H9 (cell line): Measurements from ENCODE around the gene HSD17B2. TPM values are rescaled to one million over a fixed set of nuclear protein-coding genes. Genes with fewer than 3 reads are reported as not detected.

ENCODE experiments used
- DNase-seq: peaks from one replicate; pipeline ENCODE4 v3.0.0-alpha.2; 2017
- H2AFZ ChIP-seq: one replicate; pipeline ENCODE4 v1.6.1; 2013; ENCODE audit warnings: mild to moderate bottlenecking, low read length, control low read depth, moderate library complexity
- H2AK5ac ChIP-seq: 2 replicates; pipeline ENCODE4 v1.6.1; 2013; ENCODE audit warnings: low read length, control low read depth, mixed read lengths; ENCODE audit not compliant: insufficient read length
- H2BK120ac ChIP-seq: one replicate; pipeline ENCODE4 v1.6.1; 2013; ENCODE audit warnings: low read depth, mild to moderate bottlenecking, low read length, control low read depth, inconsistent platforms; ENCODE audit not compliant: poor library complexity, severe bottlenecking
- H2BK12ac ChIP-seq: 2 replicates; pipeline ENCODE4 v1.6.1; 2013; ENCODE audit warnings: low read length, control low read depth, mixed read lengths, low read depth; ENCODE audit not compliant: insufficient read length
- H2BK15ac ChIP-seq: 2 replicates; pipeline ENCODE4 v1.6.1; 2013; ENCODE audit warnings: low read depth, low read length, control low read depth
- H2BK20ac ChIP-seq: one replicate; pipeline ENCODE4 v1.6.1; 2013; ENCODE audit warnings: low read depth, mild to moderate bottlenecking, low read length, control low read depth, inconsistent platforms; ENCODE audit not compliant: poor library complexity, severe bottlenecking
- H2BK5ac ChIP-seq: 2 replicates; pipeline ENCODE4 v1.6.1; 2013; ENCODE audit warnings: low read length, control low read depth, mixed read lengths; ENCODE audit not compliant: insufficient read length
- H3K14ac ChIP-seq: 2 replicates; pipeline ENCODE4 v1.6.1; 2013; ENCODE audit warnings: low read length, control low read depth; ENCODE audit not compliant: insufficient read depth
- H3K18ac ChIP-seq: 2 replicates; pipeline ENCODE4 v1.6.1; 2013; ENCODE audit warnings: low read depth, mild to moderate bottlenecking, mixed read lengths, low read length, control low read depth; ENCODE audit not compliant: insufficient read length
- H3K23ac ChIP-seq: 2 replicates; pipeline ENCODE4 v1.6.1; 2013; ENCODE audit warnings: low read length, control low read depth, mixed read lengths, low read depth; ENCODE audit not compliant: insufficient read length
- H3K23me2 ChIP-seq: 2 replicates; pipeline ENCODE4 v1.6.1; 2013; ENCODE audit warnings: low read depth, mild to moderate bottlenecking, mixed read lengths, low read length, control low read depth; ENCODE audit not compliant: insufficient read length, poor library complexity, severe bottlenecking
- H3K27ac ChIP-seq: 2 replicates; pipeline ENCODE4 v1.5.1; 2013; ENCODE audit warnings: low read length, control low read depth, mixed read lengths, low read depth; ENCODE audit not compliant: insufficient read length
- H3K27me3 ChIP-seq: 2 replicates; pipeline ENCODE4 v1.6.1; 2013; ENCODE audit warnings: low read length, control low read depth, inconsistent platforms; ENCODE audit not compliant: insufficient read depth
- H3K4ac ChIP-seq: 2 replicates; pipeline ENCODE4 v1.6.1; 2013; ENCODE audit warnings: low read depth, mild to moderate bottlenecking, control low read depth, inconsistent platforms, low read length, moderate library complexity
- H3K4me1 ChIP-seq: 2 replicates; pipeline ENCODE4 v1.6.1; 2013; ENCODE audit warnings: low read length, control low read depth, inconsistent platforms; ENCODE audit not compliant: insufficient read depth
- H3K4me2 ChIP-seq: 2 replicates; pipeline ENCODE4 v1.6.1; 2013; ENCODE audit warnings: low read length, control low read depth, mixed read lengths; ENCODE audit not compliant: insufficient read length, insufficient read depth
- H3K56ac ChIP-seq: 2 replicates; pipeline ENCODE4 v1.6.1; 2013; ENCODE audit warnings: low read depth, mild to moderate bottlenecking, mixed read lengths, low read length, control low read depth; ENCODE audit not compliant: insufficient read length
- H3K79me1 ChIP-seq: 2 replicates; pipeline ENCODE4 v1.6.1; 2013; ENCODE audit warnings: low read depth, mild to moderate bottlenecking, moderate library complexity, low read length, control low read depth, inconsistent platforms; ENCODE audit not compliant: insufficient read depth, poor library complexity, severe bottlenecking
- H3K79me2 ChIP-seq: 2 replicates; pipeline ENCODE4 v1.6.1; 2013; ENCODE audit warnings: low read length, control low read depth, inconsistent platforms; ENCODE audit not compliant: insufficient read depth
- H3K9ac ChIP-seq: 2 replicates; pipeline ENCODE4 v1.6.1; 2013; ENCODE audit warnings: low read length, control low read depth, mixed read lengths; ENCODE audit not compliant: insufficient read length; ENCODE audit errors: extremely low read depth
- H3K9me3 ChIP-seq: one replicate; pipeline ENCODE4 v1.6.1; 2013; ENCODE audit warnings: low read depth, low read length, inconsistent platforms; ENCODE audit not compliant: control insufficient read depth
- H3T11ph ChIP-seq: one replicate; pipeline ENCODE4 v1.6.1; 2013; ENCODE audit warnings: mild to moderate bottlenecking, low read length, control low read depth, inconsistent platforms
- H4K20me1 ChIP-seq: one replicate; pipeline ENCODE4 v1.6.1; 2013; ENCODE audit not compliant: control insufficient read depth, insufficient read length, insufficient read depth
- H4K5ac ChIP-seq: 2 replicates; pipeline ENCODE4 v1.6.1; 2013; ENCODE audit warnings: low read depth, mild to moderate bottlenecking, mixed read lengths, low read length, control low read depth; ENCODE audit not compliant: insufficient read length
- H4K8ac ChIP-seq: replicated peaks from 2 replicates; pipeline ENCODE4 v1.6.1; 2013; ENCODE audit warnings: low read length, control low read depth, mixed read lengths, low read depth; ENCODE audit not compliant: insufficient read length
- H4K91ac ChIP-seq: 2 replicates; pipeline ENCODE4 v1.6.1; 2013; ENCODE audit warnings: low read depth, mild to moderate bottlenecking, moderate library complexity, mixed read lengths, low read length, control low read depth; ENCODE audit not compliant: insufficient read length
- H3K27ac Mint-ChIP-seq, 3 experiments: 2 replicates in 2 of 3; 3 replicates in 1 of 3; pipeline ENCODE4 v1.8.0; 2020 to 2021; ENCODE audit warnings: mixed read lengths in 3 of 3, mild to moderate bottlenecking in 1 of 3, moderate library complexity in 1 of 3
- H3K27me3 Mint-ChIP-seq: 2 replicates; pipeline ENCODE4 v1.8.0; 2021; ENCODE audit warnings: low read depth, mild to moderate bottlenecking, moderate library complexity, mixed read lengths
- H3K36me3 Mint-ChIP-seq, 3 experiments: 2 replicates in 2 of 3; 3 replicates in 1 of 3; pipeline ENCODE4 v1.8.0; 2020 to 2021; ENCODE audit warnings: low read depth in 3 of 3, mixed read lengths in 3 of 3; ENCODE audit not compliant: insufficient read depth in 1 of 3
- H3K4me1 Mint-ChIP-seq, 2 experiments: 2 replicates each; pipeline ENCODE4 v1.8.0; 2020; ENCODE audit warnings: mixed read lengths in 2 of 2
- H3K4me3 Mint-ChIP-seq, 2 experiments: 2 replicates in 1 of 2; 3 replicates in 1 of 2; pipeline ENCODE4 v1.8.0; 2020 to 2021; ENCODE audit warnings: mild to moderate bottlenecking in 2 of 2, mixed read lengths in 2 of 2, moderate library complexity in 1 of 2
- H3K9me3 Mint-ChIP-seq, 2 experiments: 2 replicates in 1 of 2; 3 replicates in 1 of 2; pipeline ENCODE4 v1.8.0; 2020; ENCODE audit warnings: mild to moderate bottlenecking in 2 of 2, mixed read lengths in 2 of 2, moderate library complexity in 1 of 2
- CTCF ChIP-seq: fragments of 200-600 bp; sonication (generic); conservative IDR thresholded peaks from 3 replicates; pipeline ENCODE4 v1.8.0; 2021; ENCODE audit warnings: antibody characterized with exemption, mild to moderate bottlenecking
- WGBS: extraction: QIAGEN DNeasy Blood & Tissue Kit; methylation state at CpG from one replicate; pipeline ENCODE4 v1.1.7; 2013; ENCODE audit warnings: missing lambda C conversion rate, low lambda C conversion rate, mixed read lengths; ENCODE audit not compliant: insufficient read length; ENCODE audit errors: extremely low coverage; 5-methylcytosine and 5-hydroxymethylcytosine counted together
- total RNA-seq: library from RNA; stranded (reverse); gene quantifications from 2 replicates; pipeline ENCODE4 v1.2.1, GENCODE V29; 2021

Gene HSD17B2
- total RNA-seq, 1 experiment from 2014 or later, result not detected

- Histone ChIP-seq H2AFZ (no peak overlapping the region), H3K9ac (no peak overlapping the region), H3K79me2 (no peaks in the 10 kb centered on the region), H3K56ac (no peak overlapping the region), H2BK5ac (no peak overlapping the region), H4K91ac (no peak overlapping the region), H3K14ac (no peak overlapping the region), H3K27ac (no peak overlapping the region), H3K18ac (no peak overlapping the region), H2BK120ac (no peak overlapping the region), H3K23ac (no peak overlapping the region), H3K4me2 (no peak overlapping the region), H3K4me1 (peaks cover 4% of the 10 kb centered on the region; the same call in 1 of the 2 replicates), H2BK15ac (no peak overlapping the region), H3K23me2 (no peaks in the 10 kb centered on the region), H3K9me3 (no peaks in the 10 kb centered on the region), H3K4ac (no peak overlapping the region), H3K79me1 (no peaks in the 10 kb centered on the region), H3K27me3 (no peaks in the 10 kb centered on the region), H4K5ac (no peak overlapping the region), H4K8ac (no peak overlapping the region), H4K20me1 (no peaks in the 10 kb centered on the region), H2BK20ac (no peak overlapping the region), H2AK5ac (no peak overlapping the region), H3T11ph (no peak overlapping the region), H2BK12ac (no peak overlapping the region)
- Mint-ChIP-seq H3K27ac (no peak overlapping the region), H3K36me3 (no peaks in the 10 kb centered on the region), H3K27me3 (peaks cover 4% of the 10 kb centered on the region; the same call in 1 of the 2 replicates), H3K4me3 (no peak overlapping the region), H3K9me3 (no peaks in the 10 kb centered on the region), H3K4me1 (peaks cover 6 to 9% of the 10 kb centered on the region in 2 experiments)
- no peak for DNase-seq
- TF ChIP-seq CTCF, result no peak
- WGBS, result no CpG with 5 or more reads among the region's 2 CpGs
Measured at GRCh38 chr16:82042846-82043245, 7.8 kb downstream of the HSD17B2 start.
